ENCODE results near the gene MYO1A.
A peak's percentile ranks its signal among the peaks of the same experiment; 100 is the strongest.
"Not testable (repeated sequence)": the region's sequence is repeated elsewhere in the genome, so short reads cannot be mapped to it uniquely, and the experiment has no call there.

Gene MYO1A

GRCh38 chr12:57087010-57087690, 37.2 kb upstream of the MYO1A start:
- peak; percentile 96 for DNase-seq (ENCODE audit: low read depth)

- peak; percentile 64 for DNase-seq (ENCODE audit: low read depth)
Observed at GRCh38 chr12:57086493-57087009, 36.6 kb upstream of the MYO1A start.

GRCh38 chr12:57085999-57086492, 36.1 kb upstream of the MYO1A start:
- DNase-seq (ENCODE audit: low read depth) = no peak

- DNase-seq (ENCODE audit: low read depth) = no peak
Observed at GRCh38 chr12:57080855-57081254, 30.9 kb upstream of the MYO1A start.

GRCh38 chr12:57079821-57080220, 29.9 kb upstream of the MYO1A start:
- DNase-seq (ENCODE audit: low read depth) = no peak

GRCh38 chr12:57078519-57079404, 28.8 kb upstream of the MYO1A start, which contains the start of gene NEMP1:
Gene NEMP1 (minus strand): TSS chr12:57078791. CDS start chr12:57078745, 46 bp downstream.
- peak; percentile 86 for DNase-seq (ENCODE audit: low read depth)

GRCh38 chr12:57073566-57074450, 23.9 kb upstream of the MYO1A start:
- not testable (repeated sequence) for DNase-seq (ENCODE audit: low read depth)

- DNase-seq (ENCODE audit: low read depth) = no peak
Observed at GRCh38 chr12:57072661-57073060, 22.7 kb upstream of the MYO1A start.

- no peak for DNase-seq (ENCODE audit: low read depth)
Observed at GRCh38 chr12:57069523-57069922, 19.6 kb upstream of the MYO1A start.

- DNase-seq (ENCODE audit: low read depth) = no peak
Observed at GRCh38 chr12:57066245-57066644, 16.3 kb upstream of the MYO1A start.

GRCh38 chr12:57063991-57064685, 14.2 kb upstream of the MYO1A start:
- no peak for DNase-seq (ENCODE audit: low read depth)

GRCh38 chr12:57058454-57058853, 8.5 kb upstream of the MYO1A start:
- DNase-seq (ENCODE audit: low read depth) = no peak

GRCh38 chr12:57057067-57057751, 7.3 kb upstream of the MYO1A start:
- DNase-seq (ENCODE audit: low read depth) = no peak

GRCh38 chr12:57055824-57056223, 5.9 kb upstream of the MYO1A start:
- no peak for DNase-seq (ENCODE audit: low read depth)

GRCh38 chr12:57053901-57054300, 4.0 kb upstream of the MYO1A start:
- not testable (repeated sequence) for DNase-seq (ENCODE audit: low read depth)

GRCh38 chr12:57053146-57053545, 3.2 kb upstream of the MYO1A start:
- DNase-seq (ENCODE audit: low read depth) = not testable (repeated sequence)

- no peak for DNase-seq (ENCODE audit: low read depth)
Observed at GRCh38 chr12:57051011-57051410, 1.1 kb upstream of the MYO1A start.

GRCh38 chr12:57049119-57049446, 846 bp downstream of the MYO1A start:
- no peak for DNase-seq (ENCODE audit: low read depth)

GRCh38 chr12:57048423-57049118, 1.4 kb downstream of the MYO1A start:
- DNase-seq (ENCODE audit: low read depth) = no peak

- no peak for DNase-seq (ENCODE audit: low read depth)
Observed at GRCh38 chr12:57047981-57048380, 1.9 kb downstream of the MYO1A start.
